HAP-1 (cell line): ENCODE results near the gene ICA1.

Experiments
- DNase-seq, 2 experiments: peaks; one replicate each; pipeline ENCODE4 v3.0.0-alpha.2; 2016 to 2020; ENCODE audit warnings: low spot score in 2 of 2
- H3K27me3 ChIP-seq: fragments of 250-450 bp; sonication (Bioruptor Pico); 2 replicates; pipeline ENCODE4 v1.5.1; 2020; ENCODE audit warnings: low read depth, mild to moderate bottlenecking, moderate library complexity
- H3K36me3 ChIP-seq: fragments of 250-450 bp; sonication (Bioruptor Pico); replicated peaks from 2 replicates; pipeline ENCODE4 v1.5.1; 2020; ENCODE audit warnings: mild to moderate bottlenecking
- H3K4me1 ChIP-seq: fragments of 250-450 bp; sonication (Bioruptor Pico); 2 replicates; pipeline ENCODE4 v1.5.1; 2020; ENCODE audit warnings: mild to moderate bottlenecking
- H3K4me3 ChIP-seq: fragments of 250-450 bp; sonication (Bioruptor Pico); 2 replicates; pipeline ENCODE4 v1.5.1; 2020; ENCODE audit warnings: mild to moderate bottlenecking, moderate library complexity
- H3K9me3 ChIP-seq: fragments of 250-450 bp; sonication (Bioruptor Pico); 2 replicates; pipeline ENCODE4 v1.5.1; 2020; ENCODE audit warnings: mild to moderate bottlenecking, moderate library complexity
- in situ Hi-C: fragments of 300-500 bp; cut with MboI; formaldehyde crosslinking; loops from 3 replicates; pipeline ENCODE4 v1.14.3; 2020; ENCODE audit warnings: low sequenced_read_pairs, inconsistent platforms, mixed read lengths

Gene ICA1

DNA sequence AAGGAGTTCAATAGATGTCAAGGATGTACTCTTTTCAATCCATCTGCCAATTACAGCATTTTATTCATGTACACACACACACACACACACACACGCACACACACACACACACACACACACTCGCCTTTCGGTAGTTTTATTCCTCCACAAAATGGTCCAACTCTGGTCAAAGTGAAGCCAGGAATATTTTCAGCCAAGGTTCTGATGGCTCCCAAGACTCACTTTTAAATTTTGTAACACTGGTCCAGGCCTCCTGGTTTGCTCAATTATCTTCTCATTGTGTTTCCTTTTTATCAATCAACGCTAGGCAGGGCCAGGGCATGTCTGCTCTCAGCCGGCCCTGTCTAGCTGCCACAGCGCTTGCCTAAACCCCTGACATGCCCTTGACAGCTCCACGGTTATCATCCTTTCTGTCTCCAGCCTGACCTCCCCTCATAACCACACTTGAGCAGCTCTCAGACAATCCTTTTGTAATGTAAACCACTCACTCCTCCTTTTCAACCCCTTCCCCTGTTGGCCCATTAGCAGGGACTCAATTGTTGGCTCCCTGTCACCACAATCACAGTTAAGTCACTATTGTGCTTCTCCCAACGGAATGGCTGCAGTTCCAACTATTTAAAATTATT is 115.1 kb downstream of the ICA1 start:
- H3K4me3 ChIP-seq, result no peak overlapping the region
- H3K4me1 ChIP-seq, result peaks cover 12% of the 10 kb centered on the region
- no peaks in the 10 kb centered on the region for H3K36me3 ChIP-seq
- H3K27me3 ChIP-seq, result no peaks in the 10 kb centered on the region
- in situ Hi-C loops, result no loop called here
- H3K9me3 ChIP-seq, result no peaks in the 10 kb centered on the region
- peak; percentile 68 to 80 for DNase-seq

DNA sequence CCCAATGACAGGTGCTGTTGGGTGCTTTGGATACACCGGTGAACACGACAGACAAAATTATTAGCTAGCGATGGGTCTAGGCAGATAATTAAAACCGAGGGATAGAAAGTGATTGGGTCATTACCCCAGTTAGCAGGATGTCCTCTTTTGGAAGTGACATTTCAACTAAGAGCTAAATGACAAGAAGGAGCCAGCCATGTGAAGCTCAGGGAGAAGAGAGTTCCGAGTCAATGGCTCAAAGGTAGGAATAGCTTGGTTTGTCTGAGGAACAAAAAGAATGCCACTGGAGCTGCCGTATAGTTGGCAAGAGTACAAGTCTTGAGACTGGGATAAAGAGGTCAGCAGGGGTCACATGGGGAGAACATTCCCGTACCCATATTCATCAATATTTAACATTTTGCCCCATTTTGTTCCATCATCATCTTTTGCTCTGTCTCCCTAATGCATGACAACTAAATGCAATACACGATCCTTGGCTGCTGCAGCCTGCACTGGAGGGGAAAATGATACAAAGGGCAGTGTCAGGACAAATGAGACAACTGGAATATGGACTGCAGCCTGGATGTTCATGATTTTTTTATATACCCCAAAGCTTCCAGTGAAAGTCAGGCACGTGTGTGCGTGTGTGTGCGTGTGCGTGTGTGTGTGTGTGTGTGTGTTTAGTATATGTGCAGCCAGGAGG is 115.7 kb downstream of the ICA1 start:
- in situ Hi-C loops, result no loop called here
- DNase-seq, result no peak
- H3K4me3 ChIP-seq, result no peak overlapping the region
- H3K36me3 ChIP-seq, result no peaks in the 10 kb centered on the region
- no peaks in the 10 kb centered on the region for H3K27me3 ChIP-seq
- no peaks in the 10 kb centered on the region for H3K9me3 ChIP-seq
- H3K4me1 ChIP-seq, result peaks cover 12% of the 10 kb centered on the region

DNA sequence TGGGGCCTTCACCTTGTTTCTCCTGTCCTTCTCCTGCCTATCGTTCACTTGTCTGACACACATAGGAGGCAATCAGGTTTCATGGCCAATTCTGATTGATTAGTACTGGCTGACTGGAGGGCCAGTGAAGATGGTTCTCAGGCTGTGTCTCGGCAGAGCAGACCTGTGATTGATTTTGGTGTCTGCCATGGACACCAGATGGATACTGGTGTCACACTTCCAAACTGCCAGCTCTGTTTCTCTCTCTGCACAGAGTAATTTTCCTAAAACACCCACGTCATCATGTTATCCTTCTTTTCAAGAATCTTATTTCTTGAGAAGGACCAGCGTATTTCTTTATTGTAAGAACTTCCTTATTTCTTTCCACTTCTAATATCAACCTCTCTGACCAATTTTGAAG is 117.1 kb downstream of the ICA1 start:
- DNase-seq, result no peak
- H3K27me3 ChIP-seq, result no peaks in the 10 kb centered on the region
- H3K9me3 ChIP-seq, result no peaks in the 10 kb centered on the region
- H3K36me3 ChIP-seq, result no peaks in the 10 kb centered on the region
- peaks cover 12% of the 10 kb centered on the region for H3K4me1 ChIP-seq
- no peak overlapping the region for H3K4me3 ChIP-seq
- in situ Hi-C loops, result no loop called here

DNA sequence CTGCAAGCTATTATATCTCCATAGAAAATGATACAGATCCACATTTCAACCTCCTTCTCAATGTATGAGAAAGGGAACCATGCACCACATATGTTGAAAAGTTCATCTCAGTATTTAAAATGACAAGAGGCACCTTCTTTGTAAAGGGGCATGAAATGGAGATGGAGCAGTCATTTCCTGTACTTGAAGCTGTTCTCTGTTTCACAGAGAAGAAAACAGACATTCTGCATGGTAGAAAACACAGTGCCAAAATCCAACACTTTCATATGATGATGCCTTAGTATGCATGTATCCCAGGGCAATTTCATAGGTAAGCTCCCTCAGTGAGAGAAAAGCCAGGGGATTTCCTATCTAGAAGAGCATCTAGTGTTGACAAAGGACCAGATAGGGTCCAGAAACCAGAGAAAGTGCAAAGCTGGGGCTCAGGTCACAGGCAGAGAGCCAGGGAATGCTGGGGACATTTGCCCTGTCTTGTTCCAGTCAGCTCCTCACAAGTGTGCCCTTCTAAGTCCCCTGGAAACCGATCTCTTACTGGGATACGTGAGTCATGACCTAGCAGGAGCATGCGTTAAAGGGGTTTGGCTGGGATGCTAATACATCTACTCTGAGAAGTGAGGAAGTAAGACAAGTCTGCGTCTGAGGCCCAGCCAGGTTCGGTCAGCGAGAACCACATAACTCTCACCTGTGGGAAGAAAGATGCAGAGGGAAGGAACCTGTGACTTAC is 118.7 kb downstream of the ICA1 start:
- no peaks in the 10 kb centered on the region for H3K9me3 ChIP-seq
- H3K4me3 ChIP-seq, result no peak overlapping the region
- H3K36me3 ChIP-seq, result no peaks in the 10 kb centered on the region
- no peaks in the 10 kb centered on the region for H3K27me3 ChIP-seq
- in situ Hi-C loops, result no loop called here
- no peak for DNase-seq
- H3K4me1 ChIP-seq, result peaks cover 12% of the 10 kb centered on the region

DNA sequence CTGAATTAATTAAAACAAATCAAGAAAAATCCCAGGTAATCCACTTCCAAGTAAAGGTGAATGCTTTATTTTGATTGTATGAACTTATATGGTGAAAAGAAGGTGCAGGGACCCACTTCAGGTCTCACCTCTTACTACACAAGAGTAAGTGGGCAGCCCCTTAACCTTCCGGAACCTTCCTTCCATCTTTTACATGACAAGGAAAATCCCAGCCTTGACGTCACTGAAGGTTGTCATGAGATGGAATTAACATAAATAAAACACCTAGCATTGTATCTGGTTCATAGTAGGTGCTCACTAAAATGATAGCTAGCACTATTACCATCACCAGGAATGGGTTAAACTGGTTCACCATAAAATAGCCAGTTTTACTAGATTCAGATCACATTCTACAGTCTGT is 119.5 kb downstream of the ICA1 start:
- H3K36me3 ChIP-seq, result no peaks in the 10 kb centered on the region
- H3K4me1 ChIP-seq, result peaks cover 11% of the 10 kb centered on the region
- H3K4me3 ChIP-seq, result no peak overlapping the region
- in situ Hi-C loops, result no loop called here
- no peak for DNase-seq
- no peaks in the 10 kb centered on the region for H3K27me3 ChIP-seq
- no peaks in the 10 kb centered on the region for H3K9me3 ChIP-seq

DNA sequence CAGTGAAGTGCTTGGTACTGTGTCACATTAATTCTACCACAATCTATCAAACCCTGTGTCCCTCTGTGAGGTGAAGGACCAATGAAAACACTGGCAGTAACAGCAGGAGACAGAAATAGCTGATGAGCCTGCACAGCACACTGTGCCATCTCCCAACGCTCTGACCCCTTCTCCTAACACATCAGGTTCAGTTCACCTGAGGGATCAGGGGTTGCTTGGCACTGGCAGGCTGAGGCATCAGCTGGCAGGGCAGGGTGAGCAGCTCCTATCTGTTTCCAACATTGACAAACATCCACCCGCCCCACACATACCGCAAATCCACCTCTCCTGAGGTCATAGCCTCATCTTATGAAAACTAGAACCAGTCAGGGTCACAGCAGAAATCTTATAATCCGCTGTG is 120.9 kb downstream of the ICA1 start:
- Histone ChIP-seq H3K36me3 (no peaks in the 10 kb centered on the region), H3K27me3 (no peaks in the 10 kb centered on the region), H3K9me3 (no peaks in the 10 kb centered on the region), H3K4me3 (no peak overlapping the region), H3K4me1 (no peaks in the 10 kb centered on the region)
- no peak for DNase-seq
- in situ Hi-C loops, result no loop called here

DNA sequence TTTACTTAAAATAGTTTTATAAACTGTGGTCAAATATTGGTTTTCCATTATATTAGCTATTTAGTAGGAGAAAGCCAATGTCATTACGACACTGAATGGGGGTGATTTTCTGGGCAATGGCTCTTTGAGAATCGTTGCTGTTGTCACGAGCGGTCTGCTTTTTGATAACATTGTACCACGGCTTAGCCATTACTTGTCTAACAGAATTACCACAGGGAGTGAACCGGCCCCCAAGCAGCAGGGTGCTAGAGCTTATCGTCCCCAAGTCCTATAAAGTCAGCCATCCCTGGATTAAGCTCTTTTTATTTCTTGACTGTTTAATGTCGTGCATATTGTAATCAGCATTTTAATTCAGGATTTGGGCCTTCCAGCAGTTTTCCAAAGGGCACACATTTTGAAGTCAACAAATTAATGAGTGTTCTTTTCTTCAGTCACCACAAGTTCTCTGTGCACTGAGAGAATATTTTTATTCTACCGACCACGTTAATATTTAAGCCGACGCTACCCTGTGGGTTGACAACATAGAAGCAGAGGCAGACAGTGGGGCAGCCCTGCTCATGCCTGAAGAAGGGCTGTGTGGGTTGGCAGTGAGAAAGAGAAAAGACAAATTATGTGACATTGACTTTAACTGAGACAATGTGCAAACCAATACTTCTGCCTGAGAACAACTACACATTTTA is 125.8 kb downstream of the ICA1 start:
- H3K36me3 ChIP-seq, result no peaks in the 10 kb centered on the region

DNA sequence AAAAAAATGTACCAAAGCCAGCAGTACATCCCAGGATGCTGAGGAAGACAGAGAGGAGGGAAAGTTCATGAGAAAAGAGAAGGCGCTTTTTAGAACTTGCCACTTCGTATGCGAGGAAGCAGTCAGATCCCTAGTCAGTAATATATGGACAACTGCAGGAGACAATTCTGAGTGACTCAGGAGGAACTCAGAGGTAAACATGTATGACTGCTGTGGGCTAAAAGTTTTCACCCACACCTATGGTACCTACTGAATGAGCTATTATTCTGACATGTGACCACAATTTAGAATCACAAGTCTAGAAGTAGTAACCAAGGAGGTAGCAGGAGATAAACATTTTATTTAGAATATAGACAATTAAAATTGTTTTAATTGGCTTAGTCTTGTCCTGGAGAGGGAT is 126.5 kb downstream of the ICA1 start:
- DNase-seq, result no peak
- H3K4me1 ChIP-seq, result no peaks in the 10 kb centered on the region
- no peak overlapping the region for H3K4me3 ChIP-seq
- H3K36me3 ChIP-seq, result no peaks in the 10 kb centered on the region
- H3K27me3 ChIP-seq, result no peaks in the 10 kb centered on the region
- in situ Hi-C loops, result no loop called here
- no peaks in the 10 kb centered on the region for H3K9me3 ChIP-seq

More for the DNA sequence above, 125.8 kb downstream of the ICA1 start:
- no peak for DNase-seq
- no peak overlapping the region for H3K4me3 ChIP-seq
- H3K4me1 ChIP-seq, result no peaks in the 10 kb centered on the region
- no peaks in the 10 kb centered on the region for H3K9me3 ChIP-seq
- in situ Hi-C loops, result no loop called here
- no peaks in the 10 kb centered on the region for H3K27me3 ChIP-seq

DNA sequence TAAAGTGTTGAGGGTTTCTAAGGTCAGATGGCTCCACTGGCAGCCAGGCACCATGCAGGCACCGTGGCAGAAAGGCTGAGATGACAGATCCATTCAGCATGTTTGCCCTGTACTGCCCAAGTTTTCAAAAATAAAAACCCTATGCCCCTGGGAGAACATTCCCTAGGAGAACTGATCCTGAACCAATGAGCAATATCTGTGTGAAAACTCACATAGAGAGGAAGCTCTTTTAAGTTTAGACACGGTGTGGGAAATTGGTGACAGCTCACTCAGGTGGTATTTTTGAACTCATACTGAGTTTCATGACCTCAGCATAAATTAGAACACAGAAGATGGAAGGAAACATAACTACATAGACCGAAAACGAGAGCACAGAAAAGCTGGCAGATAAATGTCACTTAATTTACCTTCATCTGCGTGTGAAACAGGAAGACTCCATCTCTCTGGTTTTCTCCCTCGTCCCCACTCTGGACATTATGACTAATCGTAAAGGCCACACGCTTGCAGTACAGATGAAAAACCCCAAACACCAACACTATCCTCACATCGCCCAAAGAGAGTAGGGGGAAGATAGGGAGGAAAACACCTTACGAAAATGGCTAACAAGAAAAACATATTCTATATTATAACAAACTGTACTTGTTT is 127.8 kb downstream of the ICA1 start:
- Histone ChIP-seq H3K27me3 (no peaks in the 10 kb centered on the region), H3K36me3 (no peaks in the 10 kb centered on the region), H3K4me1 (no peaks in the 10 kb centered on the region), H3K4me3 (no peak overlapping the region), H3K9me3 (no peaks in the 10 kb centered on the region)
- in situ Hi-C loops, result no loop called here
- no peak for DNase-seq

DNA sequence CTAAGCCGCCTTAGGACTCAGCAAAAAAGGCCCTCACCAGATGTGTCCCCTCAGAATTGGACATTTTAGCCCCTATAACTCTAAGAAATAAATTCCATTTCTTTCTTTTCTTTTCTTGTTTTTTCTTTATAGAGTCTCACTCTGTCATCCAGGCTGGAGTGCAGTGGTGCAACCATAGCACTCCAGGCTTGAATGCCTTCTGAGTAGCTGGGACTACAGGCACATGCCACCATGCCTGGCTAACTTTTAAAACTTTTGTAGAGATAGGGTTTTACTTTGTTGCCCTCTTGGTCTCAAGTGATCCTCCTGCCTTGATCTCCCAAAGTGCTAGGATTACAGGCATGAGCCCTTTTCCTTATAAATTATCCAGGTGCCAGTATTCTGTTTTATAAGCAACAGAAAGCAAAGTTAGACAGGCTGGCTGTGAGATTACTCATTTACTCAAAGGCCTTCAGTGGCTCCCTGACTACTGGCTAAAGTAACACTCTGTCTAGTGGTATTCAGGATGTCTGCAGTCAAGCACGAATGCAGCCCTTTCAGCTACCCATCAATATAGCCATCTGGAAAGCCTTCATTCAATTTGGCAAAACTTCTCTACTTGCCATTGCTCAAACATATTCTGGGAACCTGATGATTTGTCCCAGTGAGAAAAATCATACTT is 128.6 kb downstream of the ICA1 start:
- Histone ChIP-seq H3K36me3 (no peaks in the 10 kb centered on the region), H3K4me3 (no peak overlapping the region), H3K4me1 (no peaks in the 10 kb centered on the region), H3K9me3 (no peaks in the 10 kb centered on the region), H3K27me3 (no peaks in the 10 kb centered on the region)
- in situ Hi-C loops, result no loop called here
- no peak for DNase-seq

DNA sequence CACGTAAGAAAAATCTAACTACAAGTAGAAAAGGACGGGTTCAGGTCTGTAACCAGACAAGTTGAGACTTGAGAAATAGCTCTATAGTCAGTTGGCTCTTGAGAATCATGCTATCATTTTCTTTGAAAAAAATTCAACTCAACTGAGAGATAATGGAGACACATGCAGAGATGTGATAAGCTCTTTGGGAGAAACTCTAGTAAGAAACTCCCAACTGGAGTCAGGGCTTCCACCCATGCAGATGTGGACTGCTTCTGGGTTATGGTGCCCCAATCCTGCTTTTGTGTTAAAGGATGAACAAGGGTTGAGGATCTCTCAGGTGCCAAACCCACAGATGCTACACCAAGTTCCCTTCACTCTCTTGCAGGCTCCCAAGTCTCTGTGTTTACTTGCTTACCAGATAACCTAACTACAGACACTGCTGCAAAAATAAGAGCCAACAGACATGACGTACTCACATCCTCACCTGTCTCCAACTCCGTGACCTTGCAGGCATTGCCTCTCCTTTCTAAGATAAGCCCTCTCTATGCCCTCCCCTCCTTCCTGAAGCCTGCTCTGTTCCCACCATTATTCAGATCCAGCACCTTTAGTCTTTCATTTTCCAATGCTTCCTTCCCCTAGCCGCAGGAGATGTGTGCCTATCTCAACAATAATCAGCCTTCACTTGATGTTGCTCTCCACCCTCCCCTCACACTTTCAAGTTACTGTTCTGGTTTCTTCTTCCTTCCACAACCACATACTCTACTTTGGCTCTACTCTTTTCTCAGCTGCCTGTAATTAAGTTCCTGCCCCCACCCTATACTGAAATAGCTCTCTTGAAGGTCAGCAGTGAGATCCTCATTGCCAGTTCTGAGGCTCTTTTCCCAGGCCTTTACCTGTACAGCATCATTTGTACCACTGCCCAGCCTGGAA is 130.0 kb downstream of the ICA1 start:
- no peak overlapping the region for H3K4me3 ChIP-seq
- in situ Hi-C loops, result no loop called here
- H3K27me3 ChIP-seq, result no peaks in the 10 kb centered on the region
- no peaks in the 10 kb centered on the region for H3K4me1 ChIP-seq
- no peaks in the 10 kb centered on the region for H3K36me3 ChIP-seq
- no peak for DNase-seq
- H3K9me3 ChIP-seq, result no peaks in the 10 kb centered on the region

DNA sequence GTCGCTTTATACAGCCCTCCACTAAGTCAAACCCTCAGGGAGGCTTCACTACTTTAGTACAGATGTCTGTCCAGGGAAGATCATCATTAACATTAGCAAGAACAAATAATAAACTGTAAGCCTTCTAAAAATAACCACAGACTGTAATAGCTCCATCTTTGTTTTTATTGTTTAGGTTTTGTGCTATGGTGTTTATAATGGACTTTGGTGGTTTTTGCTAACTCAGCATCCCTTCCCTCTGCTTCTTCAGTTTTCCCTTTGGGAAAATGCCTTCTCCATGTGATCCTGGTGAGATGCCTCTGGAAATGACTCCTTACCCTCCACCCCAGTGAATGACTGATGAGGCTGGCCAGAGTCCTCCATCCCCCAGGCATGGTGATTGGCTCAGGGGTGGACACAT is 131.3 kb downstream of the ICA1 start:
- Histone ChIP-seq H3K4me1 (no peaks in the 10 kb centered on the region), H3K27me3 (no peaks in the 10 kb centered on the region), H3K4me3 (no peak overlapping the region), H3K9me3 (no peaks in the 10 kb centered on the region), H3K36me3 (no peaks in the 10 kb centered on the region)
- in situ Hi-C loops, result no loop called here
- no peak for DNase-seq
